ENCODE data around the gene OR1F1.

OR1F1 gene

GRCh38 chr16:3150346-3151218 lies 37.4 kb upstream of the OR1F1 start:
- no peaks in the 10 kb centered on the region for H3K36me3 ChIP-seq (ENCODE audit: control insufficient read depth in 4 of 4, insufficient read depth in 4 of 4, low read length in 3 of 4)
- no peaks in the 10 kb centered on the region for H3K27me3 ChIP-seq (replicated peaks in 2 of 5; ENCODE audit: control insufficient read depth in 4 of 5, insufficient read depth in 5 of 5, low read length in 4 of 5)
- no peaks in the 10 kb centered on the region for H3K9me3 ChIP-seq (ENCODE audit: control extremely low read depth in 1 of 5, control insufficient read depth in 4 of 5, insufficient read depth in 2 of 5, low read depth in 1 of 5, low read length in 4 of 5)
- CTCF ChIA-PET = interaction anchor here (0.6 to 9.3 kb wide), 10 partner anchors 10 to 316 kb away, joined by 3 to 121 read pairs (median 4); partner anchors contain the start of gene ZNF213
- POLR2A ChIA-PET = interaction anchor here (0.6 to 1.9 kb wide), 6 partner anchors 8 to 307 kb away, joined by 3 to 12 read pairs (median 3); partner anchors contain the start of gene ZNF213
- H3K4me3 ChIP-seq (ENCODE audit: control insufficient read depth in 1 of 7, extremely low read depth in 1 of 7, insufficient read depth in 4 of 7, low read depth in 2 of 7, low read length in 6 of 7) = peak overlapping the region; percentile 43 to 94 (median 79)
- peaks cover 0 to 23% (median 16%) of the 10 kb centered on the region in 4 experiments for H3K4me1 ChIP-seq (ENCODE audit: control extremely low read depth in 1 of 4, control insufficient read depth in 4 of 4, insufficient read depth in 4 of 4, low read length in 3 of 4)
- WGBS (ENCODE audit: insufficient coverage) = under 1% methylated on average over 45 of the region's 62 CpGs
- H3K27ac ChIP-seq (ENCODE audit: insufficient read depth in 1 of 2, low read depth in 1 of 2, low read length in 2 of 2, poor library complexity in 1 of 2, severe bottlenecking in 2 of 2) = peak overlapping the region in 1 of 2 experiments; percentile 71
- peak; percentile 94 to 97 (median 97) for DNase-seq

DNA sequence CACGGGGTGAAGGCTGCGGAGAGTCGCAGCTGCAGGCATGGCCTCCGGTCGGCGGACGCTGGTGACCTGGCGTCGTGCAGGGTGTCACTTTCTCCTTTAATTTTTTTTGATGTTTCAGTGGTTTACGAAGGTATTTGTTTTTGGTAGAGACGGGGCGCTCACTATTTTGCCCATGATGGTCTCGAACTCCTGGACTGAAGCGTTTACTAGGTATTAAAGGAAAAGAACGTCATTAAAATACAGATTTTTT lies 36.1 kb upstream of the OR1F1 start:
- Histone ChIP-seq H3K9me3 (ENCODE audit: control extremely low read depth in 1 of 5, control insufficient read depth in 4 of 5, insufficient read depth in 2 of 5, low read depth in 1 of 5, low read length in 4 of 5) (no peaks in the 10 kb centered on the region), H3K27me3 (replicated peaks in 2 of 5; ENCODE audit: control insufficient read depth in 4 of 5, insufficient read depth in 5 of 5, low read length in 4 of 5) (no peaks in the 10 kb centered on the region), H3K4me1 (ENCODE audit: control extremely low read depth in 1 of 4, control insufficient read depth in 4 of 4, insufficient read depth in 4 of 4, low read length in 3 of 4) (peaks cover 0 to 23% (median 16%) of the 10 kb centered on the region in 4 experiments), H3K36me3 (ENCODE audit: control insufficient read depth in 4 of 4, insufficient read depth in 4 of 4, low read length in 3 of 4) (no peaks in the 10 kb centered on the region), H3K4me3 (ENCODE audit: control insufficient read depth in 1 of 7, extremely low read depth in 1 of 7, insufficient read depth in 4 of 7, low read depth in 2 of 7, low read length in 6 of 7) (peak overlapping the region; percentile 30 to 80 (median 64)), H3K27ac (ENCODE audit: insufficient read depth in 1 of 2, low read depth in 1 of 2, low read length in 2 of 2, poor library complexity in 1 of 2, severe bottlenecking in 2 of 2) (no peak overlapping the region)
- ChIA-PET POLR2A (interaction anchor here (1.2 kb wide), 1 partner anchor 18 kb away, joined by 5 read pairs; the partner anchor contains the start of gene ZNF213), CTCF (interaction anchor here (0.7 to 1.7 kb wide), 3 partner anchors 13 to 22 kb away, joined by 3 to 5 read pairs (median 3); no protein-coding TSS in a partner anchor)
- WGBS (ENCODE audit: insufficient coverage) = 0% methylated on average over 1 of the region's 15 CpGs
- peak in 2 of 3 donors; percentile 78 to 80 for DNase-seq

GRCh38 chr16:3152277-3152990 lies 35.6 kb upstream of the OR1F1 start:
- WGBS (ENCODE audit: insufficient coverage) = under 1% methylated on average over 38 of the region's 42 CpGs
- no peaks in the 10 kb centered on the region for H3K36me3 ChIP-seq (ENCODE audit: control insufficient read depth in 4 of 4, insufficient read depth in 4 of 4, low read length in 3 of 4)
- no peak overlapping the region for H3K27ac ChIP-seq (ENCODE audit: insufficient read depth in 1 of 2, low read depth in 1 of 2, low read length in 2 of 2, poor library complexity in 1 of 2, severe bottlenecking in 2 of 2)
- peaks cover 0 to 24% (median 19%) of the 10 kb centered on the region in 4 experiments for H3K4me1 ChIP-seq (ENCODE audit: control extremely low read depth in 1 of 4, control insufficient read depth in 4 of 4, insufficient read depth in 4 of 4, low read length in 3 of 4)
- ChIA-PET CTCF (interaction anchor here (0.7 to 1.7 kb wide), 4 partner anchors 13 to 130 kb away, joined by 3 to 5 read pairs (median 3); no protein-coding TSS in a partner anchor), POLR2A (interaction anchor here (1.2 kb wide), 1 partner anchor 18 kb away, joined by 5 read pairs; the partner anchor contains the start of gene ZNF213)
- no peaks in the 10 kb centered on the region for H3K27me3 ChIP-seq (replicated peaks in 2 of 5; ENCODE audit: control insufficient read depth in 4 of 5, insufficient read depth in 5 of 5, low read length in 4 of 5)
- peak overlapping the region; percentile 37 to 80 (median 64) for H3K4me3 ChIP-seq (ENCODE audit: control insufficient read depth in 1 of 7, extremely low read depth in 1 of 7, insufficient read depth in 4 of 7, low read depth in 2 of 7, low read length in 6 of 7)
- peak; percentile 83 to 90 (median 90) for DNase-seq
- no peaks in the 10 kb centered on the region for H3K9me3 ChIP-seq (ENCODE audit: control extremely low read depth in 1 of 5, control insufficient read depth in 4 of 5, insufficient read depth in 2 of 5, low read depth in 1 of 5, low read length in 4 of 5)

- POLR2A ChIA-PET = no interaction called here
These were observed 35.0 kb upstream of the OR1F1 start for GRCh38 chr16:3152991-3153368.

DNA sequence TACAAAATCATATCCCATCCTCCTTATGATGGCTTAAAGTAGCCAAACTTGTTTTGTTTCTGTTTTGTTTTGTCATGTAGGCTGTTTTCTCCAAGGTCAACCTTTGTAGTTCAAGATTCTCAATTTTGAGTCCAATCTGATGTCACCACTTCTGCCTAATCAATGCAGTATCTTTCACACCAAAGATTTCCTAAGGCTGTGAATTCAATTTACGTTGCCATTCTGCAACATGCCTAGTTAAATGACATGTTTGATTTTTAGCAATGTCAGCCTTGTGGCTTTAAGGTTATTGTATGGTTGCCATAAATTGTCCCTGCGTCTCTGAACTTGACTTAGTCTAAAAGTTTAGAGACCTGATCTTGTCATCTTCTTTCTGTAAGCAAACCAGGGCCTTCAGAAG lies 32.8 kb upstream of the OR1F1 start:
- Histone ChIP-seq H3K36me3 (ENCODE audit: control insufficient read depth in 4 of 4, insufficient read depth in 4 of 4, low read length in 3 of 4) (no peaks in the 10 kb centered on the region), H3K4me3 (ENCODE audit: control insufficient read depth in 1 of 7, extremely low read depth in 1 of 7, insufficient read depth in 4 of 7, low read depth in 2 of 7, low read length in 6 of 7) (no peak overlapping the region), H3K9me3 (ENCODE audit: control extremely low read depth in 1 of 5, control insufficient read depth in 4 of 5, insufficient read depth in 2 of 5, low read depth in 1 of 5, low read length in 4 of 5) (no peaks in the 10 kb centered on the region), H3K27ac (ENCODE audit: insufficient read depth in 1 of 2, low read depth in 1 of 2, low read length in 2 of 2, poor library complexity in 1 of 2, severe bottlenecking in 2 of 2) (no peak overlapping the region), H3K27me3 (replicated peaks in 2 of 5; ENCODE audit: control insufficient read depth in 4 of 5, insufficient read depth in 5 of 5, low read length in 4 of 5) (peaks cover 0 to 1% (median 0%) of the 10 kb centered on the region in 5 experiments), H3K4me1 (ENCODE audit: control extremely low read depth in 1 of 4, control insufficient read depth in 4 of 4, insufficient read depth in 4 of 4, low read length in 3 of 4) (peaks cover 0 to 34% (median 31%) of the 10 kb centered on the region in 4 experiments)
- POLR2A ChIA-PET = no interaction called here
- DNase-seq = no peak
- CTCF ChIA-PET = interaction anchor here (1.2 kb wide), 1 partner anchor 23 kb away, joined by 3 read pairs; no protein-coding TSS in a partner anchor
- whole genome bisulfite sequencing (ENCODE audit: insufficient coverage) = 100% methylated on average over 1 of the region's 2 CpGs

More at GRCh38 chr16:3152991-3153368, 35.0 kb upstream of the OR1F1 start:
- Histone ChIP-seq H3K27ac (ENCODE audit: insufficient read depth in 1 of 2, low read depth in 1 of 2, low read length in 2 of 2, poor library complexity in 1 of 2, severe bottlenecking in 2 of 2) (no peak overlapping the region), H3K4me3 (ENCODE audit: control insufficient read depth in 1 of 7, extremely low read depth in 1 of 7, insufficient read depth in 4 of 7, low read depth in 2 of 7, low read length in 6 of 7) (peak overlapping the region in 5 of 7 experiments; percentile 54 to 80 (median 65)), H3K4me1 (ENCODE audit: control extremely low read depth in 1 of 4, control insufficient read depth in 4 of 4, insufficient read depth in 4 of 4, low read length in 3 of 4) (peaks cover 0 to 30% (median 24%) of the 10 kb centered on the region in 4 experiments), H3K36me3 (ENCODE audit: control insufficient read depth in 4 of 4, insufficient read depth in 4 of 4, low read length in 3 of 4) (no peaks in the 10 kb centered on the region), H3K9me3 (ENCODE audit: control extremely low read depth in 1 of 5, control insufficient read depth in 4 of 5, insufficient read depth in 2 of 5, low read depth in 1 of 5, low read length in 4 of 5) (no peaks in the 10 kb centered on the region), H3K27me3 (replicated peaks in 2 of 5; ENCODE audit: control insufficient read depth in 4 of 5, insufficient read depth in 5 of 5, low read length in 4 of 5) (no peaks in the 10 kb centered on the region)
- DNase-seq = no peak
- CTCF ChIA-PET = interaction anchor here (1.0 to 1.7 kb wide), 2 partner anchors 12 to 130 kb away, joined by 3 to 5 read pairs; no protein-coding TSS in a partner anchor
- 20% methylated on average over 5 of the region's 8 CpGs for WGBS (ENCODE audit: insufficient coverage)

- peaks cover 0 to 31% (median 27%) of the 10 kb centered on the region in 4 experiments for H3K4me1 ChIP-seq (ENCODE audit: control extremely low read depth in 1 of 4, control insufficient read depth in 4 of 4, insufficient read depth in 4 of 4, low read length in 3 of 4)
- H3K27ac ChIP-seq (ENCODE audit: insufficient read depth in 1 of 2, low read depth in 1 of 2, low read length in 2 of 2, poor library complexity in 1 of 2, severe bottlenecking in 2 of 2) = no peak overlapping the region
- ChIA-PET CTCF (no interaction called here), POLR2A (no interaction called here)
- no peak overlapping the region for H3K4me3 ChIP-seq (ENCODE audit: control insufficient read depth in 1 of 7, extremely low read depth in 1 of 7, insufficient read depth in 4 of 7, low read depth in 2 of 7, low read length in 6 of 7)
- H3K36me3 ChIP-seq (ENCODE audit: control insufficient read depth in 4 of 4, insufficient read depth in 4 of 4, low read length in 3 of 4) = no peaks in the 10 kb centered on the region
- WGBS (ENCODE audit: insufficient coverage) = 100% methylated on average over 2 of the region's 3 CpGs
- peaks cover 0 to 2% (median 0%) of the 10 kb centered on the region in 5 experiments for H3K27me3 ChIP-seq (replicated peaks in 2 of 5; ENCODE audit: control insufficient read depth in 4 of 5, insufficient read depth in 5 of 5, low read length in 4 of 5)
- DNase-seq = no peak
- H3K9me3 ChIP-seq (ENCODE audit: control extremely low read depth in 1 of 5, control insufficient read depth in 4 of 5, insufficient read depth in 2 of 5, low read depth in 1 of 5, low read length in 4 of 5) = no peaks in the 10 kb centered on the region
These were observed 32.0 kb upstream of the OR1F1 start for GRCh38 chr16:3155972-3156371.
